NCI-H526 (cell line): ENCODE measurements around the gene FAM89A.
"Not testable (repeated sequence)": the region's sequence is repeated elsewhere in the genome, so short reads cannot be mapped to it uniquely, and the experiment has no call there.

Experiments
- DNase-seq, 2 experiments: peaks; one replicate each; lab custom pipeline; 2025; lab: John Stamatoyannopoulos, UW

Gene FAM89A

GRCh38 chr1:231055271-231055670 is 15.2 kb upstream of the FAM89A start:
- DNase-seq, result no peak

- no peak for DNase-seq
Measured at GRCh38 chr1:231053493-231054162, 13.6 kb upstream of the FAM89A start.

- no peak for DNase-seq
Measured at GRCh38 chr1:231052777-231053176, 12.7 kb upstream of the FAM89A start.

GRCh38 chr1:231050932-231051331 is 10.9 kb upstream of the FAM89A start:
- not testable (repeated sequence) for DNase-seq

- no peak for DNase-seq
Measured at GRCh38 chr1:231050395-231050794, 10.3 kb upstream of the FAM89A start.

GRCh38 chr1:231049121-231049979 is 9.3 kb upstream of the FAM89A start:
- DNase-seq, result no peak

GRCh38 chr1:231048419-231048818 is 8.4 kb upstream of the FAM89A start:
- DNase-seq, result not testable (repeated sequence)

- not testable (repeated sequence) for DNase-seq
Measured at GRCh38 chr1:231047529-231047928, 7.5 kb upstream of the FAM89A start.

GRCh38 chr1:231046730-231047395 is 6.8 kb upstream of the FAM89A start:
- no peak for DNase-seq

- DNase-seq, result not testable (repeated sequence)
Measured at GRCh38 chr1:231045921-231046729, 6.1 kb upstream of the FAM89A start.

GRCh38 chr1:231045286-231045685 is 5.2 kb upstream of the FAM89A start:
- DNase-seq, result no peak

GRCh38 chr1:231044588-231044987 is 4.5 kb upstream of the FAM89A start:
- DNase-seq, result no peak

GRCh38 chr1:231041719-231042261 is 1.7 kb upstream of the FAM89A start:
- no peak for DNase-seq

GRCh38 chr1:231040800-231041718 is 1.0 kb upstream of the FAM89A start:
- DNase-seq, result no peak

- DNase-seq, result peak in 1 of 2 experiments; percentile 43
Measured at GRCh38 chr1:231039161-231040018, 664 bp downstream of the FAM89A start.

GRCh38 chr1:231037585-231038517 is 2.2 kb downstream of the FAM89A start:
- no peak for DNase-seq

GRCh38 chr1:231036416-231036815 is 3.6 kb downstream of the FAM89A start:
- no peak for DNase-seq

GRCh38 chr1:231035799-231036198 is 4.3 kb downstream of the FAM89A start:
- no peak for DNase-seq
